GM19035 (cell line): Measurements from ENCODE around the gene SVEP1.
"Not testable (repeated sequence)": the region's sequence is repeated elsewhere in the genome, so short reads cannot be mapped to it uniquely, and the experiment has no call there.

Source experiments
- ATAC-seq: cut with Tn5 transposase; IDR thresholded peaks from one replicate; pipeline ENCODE4 v1.9.1; 2021; ENCODE audit not compliant: unreplicated experiment

SVEP1 gene

GRCh38 chr9:110579862-110580219 lies 300 bp upstream of the SVEP1 start:
- no peak for ATAC-seq

- no peak for ATAC-seq
Measured at GRCh38 chr9:110578575-110579033, 937 bp downstream of the SVEP1 start.

GRCh38 chr9:110575945-110576344 lies 3.6 kb downstream of the SVEP1 start:
- no peak for ATAC-seq

- ATAC-seq: no peak
Measured at GRCh38 chr9:110575169-110575568, 4.4 kb downstream of the SVEP1 start.

GRCh38 chr9:110573305-110573704 lies 6.2 kb downstream of the SVEP1 start:
- ATAC-seq: no peak

- ATAC-seq: no peak
Measured at GRCh38 chr9:110571801-110572483, 7.6 kb downstream of the SVEP1 start.

GRCh38 chr9:110566156-110566555 lies 13.4 kb downstream of the SVEP1 start:
- no peak for ATAC-seq

GRCh38 chr9:110561826-110562225 lies 17.7 kb downstream of the SVEP1 start:
- no peak for ATAC-seq

- ATAC-seq: no peak
Measured at GRCh38 chr9:110559869-110560268, 19.7 kb downstream of the SVEP1 start.

- ATAC-seq: no peak
Measured at GRCh38 chr9:110555551-110556331, 23.8 kb downstream of the SVEP1 start.

- ATAC-seq: no peak
Measured at GRCh38 chr9:110546411-110546871, 33.1 kb downstream of the SVEP1 start.

- no peak for ATAC-seq
Measured at GRCh38 chr9:110545705-110546104, 33.8 kb downstream of the SVEP1 start.

GRCh38 chr9:110543631-110544051 lies 35.9 kb downstream of the SVEP1 start:
- no peak for ATAC-seq

GRCh38 chr9:110541950-110542349 lies 37.6 kb downstream of the SVEP1 start:
- no peak for ATAC-seq

GRCh38 chr9:110538647-110539041 lies 40.9 kb downstream of the SVEP1 start:
- no peak for ATAC-seq

- ATAC-seq: no peak
Measured at GRCh38 chr9:110537841-110538646, 41.5 kb downstream of the SVEP1 start.

GRCh38 chr9:110536822-110537221 lies 42.7 kb downstream of the SVEP1 start:
- ATAC-seq: no peak

GRCh38 chr9:110534162-110534561 lies 45.4 kb downstream of the SVEP1 start:
- not testable (repeated sequence) for ATAC-seq

- ATAC-seq: no peak
Measured at GRCh38 chr9:110532908-110533665, 46.5 kb downstream of the SVEP1 start.

- ATAC-seq: no peak
Measured at GRCh38 chr9:110531776-110532175, 47.8 kb downstream of the SVEP1 start.

GRCh38 chr9:110531241-110531640 lies 48.3 kb downstream of the SVEP1 start:
- not testable (repeated sequence) for ATAC-seq
